Fibroblast of lung (primary cell): ENCODE data around the gene ZFAND5.

Source experiments
- EZH2 ChIP-seq: IDR thresholded peaks from 2 replicates; pipeline ENCODE4 v1.5.1; 2012; ENCODE audit warnings: low read length, control low read depth, mild to moderate bottlenecking; ENCODE audit errors: missing control alignments
- TF ChIP-seq, protein P1 (sequence below), 2 donors: IDR thresholded peaks in 1 of 2; conservative IDR thresholded peaks in 1 of 2; 1 replicate in 1 of 2; 2 replicates in 1 of 2; pipeline ENCODE4 v1.5.1; 2011 to 2012; ENCODE audit warnings: low read length in 2 of 2, control low read depth in 1 of 2, inconsistent platforms in 1 of 2, low read depth in 1 of 2, mild to moderate bottlenecking in 1 of 2

DNA sequence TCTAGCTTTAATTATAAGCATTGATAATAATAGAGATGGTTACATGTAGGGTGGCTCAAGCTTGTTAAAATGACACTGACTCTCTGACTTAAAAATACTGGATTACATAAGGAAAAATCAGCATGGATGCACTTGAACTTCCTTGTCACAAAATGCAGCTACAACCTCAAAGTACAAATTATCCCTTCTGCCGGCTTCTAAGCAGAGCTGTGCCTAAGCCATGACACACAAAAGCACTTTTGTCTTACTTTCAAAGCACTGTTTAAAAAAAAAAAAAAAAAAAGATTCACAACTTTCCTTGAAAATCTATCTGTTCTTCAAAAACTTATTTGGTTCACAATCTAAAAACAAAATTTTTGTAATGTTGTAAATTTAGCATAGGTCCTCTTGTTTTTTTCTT lies 36.4 kb upstream of the ZFAND5 start:
- TF ChIP-seq, protein P1, sequence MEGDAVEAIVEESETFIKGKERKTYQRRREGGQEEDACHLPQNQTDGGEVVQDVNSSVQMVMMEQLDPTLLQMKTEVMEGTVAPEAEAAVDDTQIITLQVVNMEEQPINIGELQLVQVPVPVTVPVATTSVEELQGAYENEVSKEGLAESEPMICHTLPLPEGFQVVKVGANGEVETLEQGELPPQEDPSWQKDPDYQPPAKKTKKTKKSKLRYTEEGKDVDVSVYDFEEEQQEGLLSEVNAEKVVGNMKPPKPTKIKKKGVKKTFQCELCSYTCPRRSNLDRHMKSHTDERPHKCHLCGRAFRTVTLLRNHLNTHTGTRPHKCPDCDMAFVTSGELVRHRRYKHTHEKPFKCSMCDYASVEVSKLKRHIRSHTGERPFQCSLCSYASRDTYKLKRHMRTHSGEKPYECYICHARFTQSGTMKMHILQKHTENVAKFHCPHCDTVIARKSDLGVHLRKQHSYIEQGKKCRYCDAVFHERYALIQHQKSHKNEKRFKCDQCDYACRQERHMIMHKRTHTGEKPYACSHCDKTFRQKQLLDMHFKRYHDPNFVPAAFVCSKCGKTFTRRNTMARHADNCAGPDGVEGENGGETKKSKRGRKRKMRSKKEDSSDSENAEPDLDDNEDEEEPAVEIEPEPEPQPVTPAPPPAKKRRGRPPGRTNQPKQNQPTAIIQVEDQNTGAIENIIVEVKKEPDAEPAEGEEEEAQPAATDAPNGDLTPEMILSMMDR (conservative IDR thresholded peaks at IDR 0.05 in 1 of 2, IDR thresholded peaks at IDR 0.05 in 1 of 2; ENCODE audit: low read depth in 1 of 2, low read length in 2 of 2): no peak
- no peak for TF ChIP-seq EZH2
